Effector memory CD8-positive, alpha-beta T cell (primary cell): ENCODE data around the gene LRP2BP.

Source experiments
- ATAC-seq: fragments of 150-1000 bp; cut with Tn5 transposase; replicated peaks from 2 replicates; pipeline ENCODE4 v1.10.0; 2021; ENCODE audit warnings: mild to moderate bottlenecking, moderate library complexity
- DNase-seq, 3 experiments: peaks; one replicate each; pipeline ENCODE4 v3.0.0; 2021
- H3K27ac Mint-ChIP-seq, 2 donors: one replicate each; pipeline ENCODE4 v1.8.0; 2022; ENCODE audit warnings: mild to moderate bottlenecking in 2 of 2, mixed read lengths in 2 of 2, moderate library complexity in 2 of 2
- H3K27me3 Mint-ChIP-seq, 2 donors: one replicate each; pipeline ENCODE4 v1.8.0; 2022; ENCODE audit warnings: mixed read lengths in 2 of 2
- H3K36me3 Mint-ChIP-seq: one replicate; pipeline ENCODE4 v1.8.0; 2022; ENCODE audit warnings: mild to moderate bottlenecking, moderate library complexity, mixed read lengths; ENCODE audit not compliant: insufficient read depth
- H3K4me1 Mint-ChIP-seq, 2 donors: one replicate each; pipeline ENCODE4 v1.8.0; 2022; ENCODE audit warnings: low read depth in 2 of 2, mixed read lengths in 2 of 2
- H3K4me3 Mint-ChIP-seq, 2 donors: one replicate each; pipeline ENCODE4 v1.8.0; 2022; ENCODE audit warnings: mild to moderate bottlenecking in 2 of 2, mixed read lengths in 2 of 2, moderate library complexity in 2 of 2
- H3K9me3 Mint-ChIP-seq, 2 donors: one replicate each; pipeline ENCODE4 v1.8.0; 2022; ENCODE audit warnings: mixed read lengths in 2 of 2

Gene LRP2BP

DNA sequence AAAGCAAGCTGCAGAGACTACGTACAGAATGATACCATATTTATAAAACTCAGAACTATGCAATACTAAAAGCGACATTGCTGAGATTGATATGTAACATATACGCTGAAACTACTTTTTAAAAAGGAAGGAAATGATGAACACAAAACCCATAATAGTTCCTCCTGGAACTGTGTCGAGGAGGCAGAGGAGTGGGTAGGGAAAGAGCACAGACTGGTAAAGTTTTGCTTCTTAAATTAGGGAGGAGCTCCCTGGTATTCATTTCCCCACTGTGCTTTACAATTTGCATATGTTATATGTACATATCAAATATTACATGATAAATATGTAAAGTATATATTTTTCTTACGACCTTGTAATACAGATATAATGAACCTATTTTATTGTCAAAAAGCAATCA lies 16.1 kb upstream of the LRP2BP start:
- Mint-ChIP-seq H3K27me3 (no peaks in the 10 kb centered on the region), H3K36me3 (peaks cover 30% of the 10 kb centered on the region), H3K4me1 (no peaks in the 10 kb centered on the region), H3K9me3 (no peaks in the 10 kb centered on the region), H3K4me3 (no peak overlapping the region), H3K27ac (no peak overlapping the region)
- no peak for DNase-seq
- no peak for ATAC-seq

DNA sequence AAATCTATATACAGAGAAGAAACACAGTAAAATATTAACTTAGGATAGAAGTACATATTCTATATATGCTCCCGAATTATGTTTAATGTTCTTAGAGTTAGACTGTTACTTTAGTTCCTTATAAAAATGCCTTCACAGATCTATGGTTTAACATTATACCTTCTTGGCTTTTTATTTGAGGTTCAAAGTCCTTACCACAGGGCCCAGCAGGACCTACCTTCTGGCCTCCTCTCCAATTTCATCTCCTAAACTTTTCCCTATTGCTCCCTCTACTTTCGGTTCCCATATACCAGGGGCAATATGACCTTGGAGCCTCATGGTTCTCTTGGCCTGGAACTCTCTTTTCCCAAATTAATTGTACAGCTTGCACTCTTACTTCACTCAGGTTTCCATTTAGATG lies 12.7 kb upstream of the LRP2BP start:
- DNase-seq (no peak), ATAC-seq (no peak)
- peak overlapping the region in 1 of 2 donors; percentile 81 for H3K27ac Mint-ChIP-seq
- H3K36me3 Mint-ChIP-seq = peaks cover 45% of the 10 kb centered on the region
- no peaks in the 10 kb centered on the region for H3K4me1 Mint-ChIP-seq
- H3K27me3 Mint-ChIP-seq = no peaks in the 10 kb centered on the region
- no peaks in the 10 kb centered on the region for H3K9me3 Mint-ChIP-seq
- no peak overlapping the region for H3K4me3 Mint-ChIP-seq

DNA sequence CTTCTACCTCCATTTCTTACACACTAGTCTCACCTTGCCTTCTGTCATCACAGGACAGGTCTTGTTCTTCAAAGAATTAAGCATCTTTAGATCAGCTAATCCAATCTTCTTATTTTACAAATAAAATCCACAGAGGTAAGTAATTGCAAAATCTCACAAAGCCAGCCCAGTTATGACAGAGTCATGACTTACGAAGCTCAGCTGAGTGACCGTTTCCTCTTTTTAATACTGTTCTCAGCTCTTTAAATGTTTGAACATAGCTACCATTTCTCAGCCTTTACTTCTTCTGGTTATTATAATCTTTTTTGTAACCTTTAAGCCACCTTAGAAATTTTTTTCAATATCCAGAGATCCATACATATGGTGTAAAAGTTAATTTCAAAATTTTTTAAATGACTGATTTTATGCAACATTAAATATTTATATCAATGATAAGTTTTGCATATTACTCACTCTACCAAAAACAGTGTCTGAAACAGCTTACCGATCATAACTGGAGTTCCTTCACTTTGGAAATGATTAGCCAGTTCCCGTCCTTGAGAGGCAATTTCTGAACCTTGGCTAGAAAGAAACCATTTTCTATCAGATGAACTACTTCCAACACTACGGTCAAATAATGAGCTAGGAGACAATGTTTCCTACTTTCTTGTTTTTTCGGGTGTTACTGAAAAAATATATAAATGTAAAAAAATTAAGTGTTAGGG lies 9.7 kb upstream of the LRP2BP start:
- no peak for DNase-seq
- no peak overlapping the region for H3K4me3 Mint-ChIP-seq

DNA sequence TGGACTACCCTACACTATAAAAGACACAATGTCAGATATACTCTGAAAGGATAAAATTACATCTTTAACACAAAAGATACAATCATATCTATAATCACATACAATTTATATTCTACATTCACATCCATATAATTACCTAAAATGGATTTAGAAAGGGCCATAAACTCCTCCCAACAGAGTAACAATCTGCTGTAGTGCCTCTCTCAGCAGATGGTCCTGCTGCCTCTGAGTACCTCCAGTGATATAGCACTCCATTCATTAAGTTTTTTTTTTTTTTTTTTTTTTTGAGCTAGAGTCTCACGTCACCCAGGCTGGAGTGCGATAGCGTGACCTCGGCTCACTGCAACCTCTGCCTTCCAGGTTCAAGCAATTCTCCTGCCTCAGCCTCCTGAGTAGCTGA lies 8.3 kb upstream of the LRP2BP start:
- DNase-seq = no peak
- Mint-ChIP-seq H3K4me1 (no peaks in the 10 kb centered on the region), H3K27me3 (no peaks in the 10 kb centered on the region), H3K4me3 (no peak overlapping the region), H3K27ac (peak overlapping the region in 1 of 2 donors; percentile 28), H3K9me3 (no peaks in the 10 kb centered on the region), H3K36me3 (peaks cover 55% of the 10 kb centered on the region)
- ATAC-seq = no peak

More for the DNA sequence above, 9.7 kb upstream of the LRP2BP start:
- ATAC-seq = no peak
- H3K27me3 Mint-ChIP-seq = no peaks in the 10 kb centered on the region
- H3K9me3 Mint-ChIP-seq = no peaks in the 10 kb centered on the region
- H3K4me1 Mint-ChIP-seq = no peaks in the 10 kb centered on the region
- H3K27ac Mint-ChIP-seq = peak overlapping the region in 1 of 2 donors; percentile 57
- H3K36me3 Mint-ChIP-seq = peaks cover 49% of the 10 kb centered on the region

GRCh38 chr4:185399466-185399865 lies 3.7 kb upstream of the LRP2BP start:
- Mint-ChIP-seq H3K4me3 (no peak overlapping the region), H3K9me3 (no peaks in the 10 kb centered on the region), H3K27ac (no peak overlapping the region), H3K36me3 (peaks cover 37% of the 10 kb centered on the region), H3K4me1 (peaks cover 11 to 22% of the 10 kb centered on the region in 2 donors), H3K27me3 (no peaks in the 10 kb centered on the region)
- ATAC-seq (no peak), DNase-seq (no peak)

DNA sequence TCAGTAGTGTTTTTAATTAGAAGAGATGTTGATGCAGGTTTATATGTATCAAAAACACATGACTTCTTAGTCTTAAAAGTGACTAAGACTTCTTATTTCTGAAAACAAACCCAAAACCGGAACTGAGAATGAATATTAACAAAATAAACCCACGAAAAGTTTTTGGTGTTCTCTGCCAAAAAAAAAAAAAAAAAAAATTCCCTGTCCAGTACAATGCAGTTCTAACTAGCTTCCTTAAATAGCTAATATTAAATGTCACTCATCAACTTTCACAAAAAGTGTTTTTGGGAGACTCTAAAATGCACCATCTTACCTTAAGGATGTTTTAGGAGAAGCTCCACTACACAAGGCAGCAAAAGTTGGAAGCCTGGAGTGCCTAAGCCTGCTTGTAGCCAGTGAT lies 2.9 kb upstream of the LRP2BP start:
- Mint-ChIP-seq H3K4me1 (peaks cover 13 to 24% of the 10 kb centered on the region in 2 donors), H3K4me3 (no peak overlapping the region), H3K9me3 (no peaks in the 10 kb centered on the region), H3K27ac (peak overlapping the region in 1 of 2 donors; percentile 16), H3K36me3 (peaks cover 30% of the 10 kb centered on the region), H3K27me3 (no peaks in the 10 kb centered on the region)
- ATAC-seq (no peak), DNase-seq (no peak)

DNA sequence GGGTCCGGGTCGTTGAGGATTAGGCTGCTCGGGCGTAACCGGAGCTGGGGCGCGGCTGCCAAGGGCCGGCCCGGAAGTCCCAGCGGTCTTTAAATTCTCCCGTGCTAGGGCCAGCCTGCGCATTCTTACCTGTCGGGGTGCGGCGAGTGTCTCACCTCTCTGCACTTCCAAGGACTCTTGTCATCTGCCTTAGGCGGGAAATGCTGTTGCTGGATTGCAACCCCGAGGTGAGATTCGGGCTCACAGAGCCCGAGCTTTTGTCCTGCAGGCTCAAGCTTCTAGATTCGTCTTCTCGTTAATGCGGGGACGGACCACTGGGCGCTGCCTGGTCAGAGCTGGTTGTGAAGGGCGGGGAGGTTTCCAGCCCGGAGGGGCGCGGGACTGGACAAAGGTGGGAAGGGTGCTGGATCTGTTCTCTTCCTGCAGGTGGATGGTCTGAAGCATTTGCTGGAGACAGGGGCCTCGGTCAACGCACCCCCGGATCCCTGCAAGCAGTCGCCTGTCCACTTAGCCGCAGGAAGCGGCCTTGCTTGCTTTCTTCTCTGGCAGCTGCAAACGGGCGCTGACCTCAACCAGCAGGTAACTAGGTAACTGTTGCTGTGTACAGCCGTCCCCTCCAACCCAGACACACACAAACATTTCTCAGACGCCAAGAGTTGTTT lies 1.1 kb upstream of the LRP2BP start, which contains the start of gene ANKRD37:
Gene ANKRD37 (plus strand): TSS at position 118 of the 662 bp plus-strand sequence. CDS start 83 bp downstream, at position 201.
- peaks cover 33% of the 10 kb centered on the region for H3K36me3 Mint-ChIP-seq
- H3K27me3 Mint-ChIP-seq = no peaks in the 10 kb centered on the region
- peaks cover 13 to 24% of the 10 kb centered on the region in 2 donors for H3K4me1 Mint-ChIP-seq
- peak within 1 kb of the TSS; percentile 92 to 97 for H3K4me3 Mint-ChIP-seq
- no peak for ATAC-seq
- DNase-seq = no peak
- H3K27ac Mint-ChIP-seq = peak within 1 kb of the TSS; percentile 97 to 98
- H3K9me3 Mint-ChIP-seq = no peaks in the 10 kb centered on the region

DNA sequence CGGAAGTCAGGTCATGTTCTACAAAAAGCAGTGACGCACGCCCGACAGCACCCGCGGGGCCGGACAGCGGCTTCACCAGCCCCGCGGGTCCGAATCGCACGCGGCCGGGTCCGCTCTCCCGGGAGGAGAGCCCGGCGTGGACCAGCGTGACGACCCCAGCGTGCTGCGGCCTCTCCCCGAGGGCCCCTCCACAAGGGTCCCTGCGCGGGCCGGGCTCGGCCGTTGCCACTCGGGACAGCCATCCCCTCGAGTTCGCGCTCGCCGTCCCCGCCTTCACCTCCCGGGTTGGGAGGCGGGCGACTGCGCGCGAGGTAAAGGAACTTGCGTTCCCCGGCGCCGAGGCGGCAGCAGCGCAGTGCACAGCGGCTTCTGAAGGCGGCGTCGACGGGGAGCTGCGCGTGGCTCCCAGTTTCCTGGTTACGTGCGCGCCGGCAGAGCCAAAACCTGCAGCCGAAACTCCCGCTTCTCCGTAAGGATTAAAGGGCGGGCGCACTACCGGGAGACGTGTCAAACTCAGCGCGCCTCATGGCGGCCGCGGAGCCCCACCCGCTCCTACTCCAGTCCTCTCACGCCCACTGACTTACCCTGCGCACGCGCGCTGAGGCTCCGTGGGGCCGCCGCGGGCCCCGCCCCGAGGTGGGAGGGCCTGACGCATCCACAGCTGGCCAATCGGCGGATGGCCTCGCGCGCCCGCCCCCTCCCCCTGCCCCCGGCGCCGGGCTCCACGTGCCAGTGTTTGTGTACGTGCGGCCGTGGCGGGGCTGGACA lies 416 bp upstream of the LRP2BP start:
- Mint-ChIP-seq H3K9me3 (no peaks in the 10 kb centered on the region), H3K27ac (peak overlapping the region; percentile 97 to 98), H3K36me3 (peaks cover 33% of the 10 kb centered on the region), H3K27me3 (no peaks in the 10 kb centered on the region), H3K4me1 (peaks cover 13 to 24% of the 10 kb centered on the region in 2 donors), H3K4me3 (peak overlapping the region; percentile 92 to 97)
- peak; percentile 88 for ATAC-seq
- peak; percentile 92 to 96 (median 96) for DNase-seq

- ATAC-seq (no peak), DNase-seq (no peak)
- Mint-ChIP-seq H3K4me1 (peaks cover 13 to 24% of the 10 kb centered on the region in 2 donors), H3K27ac (peak overlapping the region; percentile 97 to 98), H3K9me3 (no peaks in the 10 kb centered on the region), H3K4me3 (peak overlapping the region; percentile 92 to 97), H3K27me3 (no peaks in the 10 kb centered on the region), H3K36me3 (peaks cover 23% of the 10 kb centered on the region)
Observed at GRCh38 chr4:185394568-185395237, 1.0 kb downstream of the LRP2BP start.

DNA sequence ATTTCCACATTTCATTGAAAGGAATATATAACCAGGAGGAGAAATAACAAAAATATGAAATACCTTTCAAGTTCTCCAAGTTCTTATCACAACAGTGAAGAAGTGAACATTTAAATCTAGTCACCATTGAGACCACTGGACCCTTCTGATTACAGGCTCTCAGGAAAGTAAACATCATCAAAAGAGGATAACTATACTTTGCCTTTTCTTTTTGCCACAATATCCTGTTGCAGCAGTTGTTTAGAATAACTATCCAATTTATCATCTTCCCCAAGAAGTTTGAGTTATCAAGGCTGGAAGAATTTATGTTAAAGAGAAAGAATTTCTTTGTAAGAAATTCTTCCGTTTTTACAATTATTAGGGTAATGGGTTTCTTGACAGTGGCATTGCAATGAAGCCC lies 3.6 kb downstream of the LRP2BP start:
- Mint-ChIP-seq H3K4me3 (no peak overlapping the region), H3K27ac (no peak overlapping the region), H3K27me3 (no peaks in the 10 kb centered on the region), H3K9me3 (no peaks in the 10 kb centered on the region), H3K4me1 (peaks cover 12 to 19% of the 10 kb centered on the region in 2 donors), H3K36me3 (peaks cover 20% of the 10 kb centered on the region)
- ATAC-seq = no peak
- no peak for DNase-seq

- no peaks in the 10 kb centered on the region for H3K9me3 Mint-ChIP-seq
- peaks cover 8 to 13% of the 10 kb centered on the region in 2 donors for H3K4me1 Mint-ChIP-seq
- no peak overlapping the region for H3K4me3 Mint-ChIP-seq
- peak overlapping the region in 1 of 2 donors; percentile 32 for H3K27ac Mint-ChIP-seq
- DNase-seq (no peak), ATAC-seq (no peak)
- peaks cover 8% of the 10 kb centered on the region for H3K36me3 Mint-ChIP-seq
- H3K27me3 Mint-ChIP-seq = no peaks in the 10 kb centered on the region
Observed at GRCh38 chr4:185390941-185391340, 4.8 kb downstream of the LRP2BP start.

GRCh38 chr4:185387957-185388356 lies 7.8 kb downstream of the LRP2BP start:
- Mint-ChIP-seq H3K36me3 (no peaks in the 10 kb centered on the region), H3K9me3 (no peaks in the 10 kb centered on the region), H3K27ac (no peak overlapping the region), H3K4me3 (no peak overlapping the region), H3K4me1 (peaks cover 0 to 8% of the 10 kb centered on the region in 2 donors), H3K27me3 (no peaks in the 10 kb centered on the region)
- DNase-seq = no peak
- no peak for ATAC-seq

GRCh38 chr4:185384930-185385331 lies 10.8 kb downstream of the LRP2BP start:
- Mint-ChIP-seq H3K27ac (peak overlapping the region in 1 of 2 donors; percentile 63), H3K27me3 (no peaks in the 10 kb centered on the region), H3K36me3 (no peaks in the 10 kb centered on the region), H3K4me3 (no peak overlapping the region), H3K4me1 (peaks cover 0 to 8% of the 10 kb centered on the region in 2 donors), H3K9me3 (peaks cover 0 to 11% of the 10 kb centered on the region in 2 donors)
- ATAC-seq (no peak), DNase-seq (no peak)
